Bronchial epithelial cell (primary cell): ENCODE results near the gene ABCA6. TPM values are rescaled to one million over a fixed set of nuclear protein-coding genes. Genes with fewer than 3 reads are reported as not detected.
"Not testable (repeated sequence)": the region's sequence is repeated elsewhere in the genome, so short reads cannot be mapped to it uniquely, and the experiment has no call there.

Experiments
- DNase-seq: peaks from one replicate; pipeline ENCODE4 v3.0.0-alpha.2; 2010; ENCODE audit warnings: low read depth
- FAIRE-seq: peaks from 2 replicates; lab custom pipeline; 2011; peaks lifted over from hg19 to GRCh38; lab: Jason Lieb, UNC
- H3K27me3 ChIP-seq: 2 replicates; pipeline ENCODE4 v1.5.1; 2011; ENCODE audit warnings: low read length; ENCODE audit not compliant: control insufficient read depth, insufficient read depth
- H3K36me3 ChIP-seq: 2 replicates; pipeline ENCODE4 v1.5.1; 2011; ENCODE audit warnings: low read length; ENCODE audit not compliant: control insufficient read depth, insufficient read depth
- H3K4me3 ChIP-seq: 2 replicates; pipeline ENCODE4 v1.5.1; 2011; ENCODE audit warnings: mild to moderate bottlenecking, low read depth, low read length, control low read depth
- total RNA-seq: library from RNA; depleted of rRNA; stranded (reverse); fragments of >200 nt; gene quantifications from 2 replicates; pipeline ENCODE4 v1.2.1, GENCODE V29; 2014
- TF ChIP-seq, protein P1 (sequence below): IDR thresholded peaks from 2 replicates; pipeline ENCODE4 v1.5.1; 2011; ENCODE audit warnings: mild to moderate bottlenecking, moderate library complexity, low read length, control low read depth, inconsistent platforms; ENCODE audit not compliant: insufficient read depth, severe bottlenecking

ABCA6 gene
- total RNA-seq, 1 donor from 2014 or later, result 0.26 TPM

DNA sequence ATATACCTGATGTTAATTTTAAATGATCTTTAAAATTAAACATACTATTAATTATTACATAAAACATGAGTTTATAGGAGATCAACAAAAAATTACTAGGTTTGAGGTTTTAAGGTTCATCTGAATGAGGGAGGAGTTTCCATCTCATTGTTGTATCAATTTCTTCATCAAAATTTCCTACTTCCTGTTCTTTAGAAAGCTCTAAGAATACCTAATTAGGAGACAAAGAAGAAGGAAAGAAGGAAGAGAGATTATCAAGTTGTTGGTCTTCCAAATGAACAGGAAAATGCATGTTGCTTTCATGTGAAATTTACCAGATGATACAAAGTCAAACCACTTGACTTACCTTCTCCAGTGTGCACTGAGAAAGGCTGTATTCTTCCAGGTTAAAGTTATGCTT lies 62.8 kb downstream of the ABCA6 start:
- FAIRE-seq, result no peak
- TF ChIP-seq, protein P1, sequence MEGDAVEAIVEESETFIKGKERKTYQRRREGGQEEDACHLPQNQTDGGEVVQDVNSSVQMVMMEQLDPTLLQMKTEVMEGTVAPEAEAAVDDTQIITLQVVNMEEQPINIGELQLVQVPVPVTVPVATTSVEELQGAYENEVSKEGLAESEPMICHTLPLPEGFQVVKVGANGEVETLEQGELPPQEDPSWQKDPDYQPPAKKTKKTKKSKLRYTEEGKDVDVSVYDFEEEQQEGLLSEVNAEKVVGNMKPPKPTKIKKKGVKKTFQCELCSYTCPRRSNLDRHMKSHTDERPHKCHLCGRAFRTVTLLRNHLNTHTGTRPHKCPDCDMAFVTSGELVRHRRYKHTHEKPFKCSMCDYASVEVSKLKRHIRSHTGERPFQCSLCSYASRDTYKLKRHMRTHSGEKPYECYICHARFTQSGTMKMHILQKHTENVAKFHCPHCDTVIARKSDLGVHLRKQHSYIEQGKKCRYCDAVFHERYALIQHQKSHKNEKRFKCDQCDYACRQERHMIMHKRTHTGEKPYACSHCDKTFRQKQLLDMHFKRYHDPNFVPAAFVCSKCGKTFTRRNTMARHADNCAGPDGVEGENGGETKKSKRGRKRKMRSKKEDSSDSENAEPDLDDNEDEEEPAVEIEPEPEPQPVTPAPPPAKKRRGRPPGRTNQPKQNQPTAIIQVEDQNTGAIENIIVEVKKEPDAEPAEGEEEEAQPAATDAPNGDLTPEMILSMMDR, result no peak
- no peaks in the 10 kb centered on the region for H3K27me3 ChIP-seq

DNA sequence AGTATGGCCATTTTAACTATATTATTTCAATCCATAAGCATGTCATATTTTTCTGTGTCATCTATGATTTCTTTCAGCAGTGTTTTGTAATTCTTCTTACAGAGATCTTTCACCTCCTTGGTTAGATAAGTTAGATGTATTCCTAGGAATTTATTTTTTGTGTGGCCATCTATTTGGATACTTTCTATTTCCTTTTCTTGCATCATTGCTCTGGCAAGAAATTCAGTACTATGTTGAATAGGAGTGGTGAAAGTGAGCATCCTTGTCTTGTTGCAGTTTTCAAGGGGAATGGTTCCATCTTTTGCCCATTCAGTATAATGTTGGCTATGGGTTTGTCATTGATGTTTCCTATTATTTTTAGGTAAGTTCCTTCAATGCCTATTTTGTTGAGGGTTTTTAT lies 65.9 kb downstream of the ABCA6 start:
- no peak for FAIRE-seq
- TF ChIP-seq, protein P1, result no peak
- no peaks in the 10 kb centered on the region for H3K36me3 ChIP-seq
- H3K4me3 ChIP-seq, result no peak overlapping the region
- DNase-seq, result no peak
- no peaks in the 10 kb centered on the region for H3K27me3 ChIP-seq

More for the DNA sequence above, 62.8 kb downstream of the ABCA6 start:
- DNase-seq, result no peak
- H3K4me3 ChIP-seq, result no peak overlapping the region
- H3K36me3 ChIP-seq, result no peaks in the 10 kb centered on the region

DNA sequence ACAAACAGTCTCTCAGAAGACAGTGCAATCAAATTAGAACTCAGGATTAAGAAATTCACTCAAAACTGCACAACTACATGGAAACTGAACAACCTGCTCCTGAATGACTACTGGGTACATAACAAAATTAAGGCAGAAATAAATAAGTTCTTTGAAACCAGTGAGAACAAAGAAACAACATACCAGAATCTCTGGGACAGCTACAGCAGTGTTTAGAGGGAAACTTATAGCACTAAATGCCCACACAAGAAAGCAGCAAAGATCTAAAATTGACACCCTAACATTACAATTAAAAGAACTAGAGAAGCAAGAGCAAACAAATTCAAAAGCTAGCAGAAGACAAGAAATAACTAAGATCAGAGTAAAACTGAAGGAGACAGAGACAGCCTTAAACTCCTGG lies 68.3 kb downstream of the ABCA6 start:
- FAIRE-seq, result not testable (repeated sequence)

DNA sequence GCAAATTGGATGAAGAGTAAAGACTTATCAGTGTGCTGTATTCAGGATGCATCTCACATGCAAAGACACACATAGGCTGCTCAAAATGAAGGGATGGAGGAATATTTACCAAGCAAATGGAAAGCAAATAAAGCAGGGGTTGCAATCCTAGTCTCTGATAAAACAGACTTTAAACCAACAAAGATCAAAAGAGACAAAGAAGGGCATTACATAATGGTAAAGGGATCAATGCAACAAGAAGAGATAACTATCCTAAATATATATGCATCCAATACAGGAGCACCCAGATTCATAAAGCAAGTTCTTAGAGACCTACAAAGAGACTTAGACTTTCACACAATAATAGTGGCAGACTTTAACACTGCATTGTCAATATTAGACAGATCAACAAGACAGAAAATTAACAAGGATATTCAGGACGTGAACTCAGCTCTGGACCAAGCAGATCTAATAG lies 68.9 kb downstream of the ABCA6 start:
- H3K36me3 ChIP-seq, H3K4me3 ChIP-seq, FAIRE-seq, DNase-seq, H3K27me3 ChIP-seq: not testable (repeated sequence)

More for the DNA sequence above, 68.3 kb downstream of the ABCA6 start:
- not testable (repeated sequence) for DNase-seq, H3K27me3 ChIP-seq, H3K4me3 ChIP-seq, H3K36me3 ChIP-seq

DNA sequence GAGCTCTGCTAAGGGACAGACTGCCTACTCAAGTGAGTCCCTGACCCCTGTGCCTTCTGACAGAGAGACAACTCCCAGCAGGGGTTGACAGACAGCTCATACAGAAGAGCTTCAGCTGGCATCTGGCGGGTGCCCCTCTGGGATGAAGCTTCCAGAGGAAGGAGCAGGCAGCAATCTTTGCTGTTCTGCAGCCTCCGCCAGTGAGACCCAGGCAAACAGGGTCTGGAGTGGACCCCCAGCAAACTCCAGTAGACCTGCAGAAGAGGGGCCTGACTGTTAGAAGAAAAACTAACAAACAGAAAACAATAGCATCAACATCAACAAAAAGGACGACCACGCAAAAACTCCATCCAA lies 70.5 kb downstream of the ABCA6 start:
- DNase-seq, H3K36me3 ChIP-seq, H3K27me3 ChIP-seq, FAIRE-seq, H3K4me3 ChIP-seq: not testable (repeated sequence)

DNA sequence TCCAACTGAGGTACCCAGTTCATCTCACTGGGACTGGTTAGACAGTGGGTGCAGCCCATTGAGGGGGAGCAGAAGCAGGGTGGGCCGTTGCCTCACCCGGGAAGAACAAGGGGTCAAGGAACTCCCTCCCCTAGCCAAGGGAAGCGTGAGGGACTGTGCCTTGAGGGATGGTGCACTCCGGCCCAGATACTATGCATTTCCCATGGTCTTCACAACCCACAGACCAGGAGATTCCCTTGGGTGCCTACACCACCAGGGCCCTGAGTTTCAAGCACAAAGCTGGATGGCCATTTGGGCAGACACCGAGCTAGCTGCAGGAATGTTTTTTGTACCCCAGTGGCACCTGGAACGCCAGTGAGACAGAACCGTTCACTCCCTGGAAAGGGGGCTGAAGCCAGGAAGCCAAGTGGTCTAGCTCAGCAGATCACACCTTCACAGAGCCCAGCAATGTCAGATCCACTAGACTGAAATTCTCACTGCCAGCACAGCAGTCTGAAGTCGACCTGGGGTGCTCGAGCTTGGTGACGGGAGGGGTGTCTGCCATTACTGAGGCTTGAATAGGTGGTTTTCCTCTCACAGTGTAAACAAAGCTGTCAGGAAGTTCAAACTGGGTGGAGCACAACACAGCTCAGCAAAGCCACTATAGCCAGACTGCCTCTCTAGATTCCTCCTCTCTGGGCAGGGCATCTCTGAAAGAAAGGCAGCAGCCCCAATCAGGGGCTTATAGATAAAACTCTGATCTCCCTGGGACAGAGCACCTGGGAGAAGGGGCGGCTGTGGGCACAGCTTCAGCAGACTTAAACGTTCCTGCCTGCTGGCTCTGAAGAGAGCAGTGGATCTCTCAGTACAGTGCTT lies 71.1 kb downstream of the ABCA6 start:
- not testable (repeated sequence) for FAIRE-seq, H3K27me3 ChIP-seq, H3K4me3 ChIP-seq, H3K36me3 ChIP-seq, DNase-seq

DNA sequence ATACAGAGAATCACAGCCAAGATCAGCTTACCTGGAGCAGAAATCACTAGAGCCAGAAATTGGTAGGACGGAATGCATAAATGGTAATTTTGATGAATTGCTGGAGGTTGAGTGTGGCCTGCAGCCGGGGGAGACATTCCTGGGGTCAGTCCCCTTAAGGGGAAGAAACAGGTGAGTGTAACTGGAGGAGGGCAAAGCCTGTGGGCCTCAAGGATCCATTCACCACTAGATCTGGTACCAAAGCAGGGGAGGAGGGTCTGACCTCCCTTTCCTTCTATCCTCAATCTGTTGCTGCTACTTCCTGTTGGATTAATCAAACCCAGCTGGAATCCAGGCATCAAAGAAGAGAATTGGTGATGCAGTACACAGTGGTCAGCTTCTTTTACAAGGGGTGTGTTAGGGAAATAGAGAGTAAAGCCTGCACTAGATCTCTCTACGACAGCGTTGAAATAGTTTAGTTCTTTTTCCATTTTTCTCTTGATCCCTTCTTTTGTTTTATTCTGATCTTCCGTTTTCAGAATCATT lies 72.4 kb downstream of the ABCA6 start:
- Histone ChIP-seq H3K4me3 (no peak overlapping the region), H3K27me3 (no peaks in the 10 kb centered on the region), H3K36me3 (no peaks in the 10 kb centered on the region)
- no peak for FAIRE-seq
- no peak for DNase-seq
- TF ChIP-seq, protein P1, result no peak
